Measurements from ENCODE around the gene CHRND.

GRCh38 chr2:232497348-232497747 is 28.6 kb upstream of the CHRND start:
- no peak for TF ChIP-seq POLR2A (IDR thresholded peaks at IDR 0.05; ENCODE audit: extremely low read depth, insufficient read length)
- no peak for TF ChIP-seq CTCF (IDR thresholded peaks at IDR 0.05; ENCODE audit: low read depth, low read length)
- TF ChIP-seq MYC (IDR thresholded peaks at IDR 0.05; ENCODE audit: low read depth, low read length) = no peak

Data from NB4 (cell line).